Fibroblast of lung (primary cell): Measurements from ENCODE around the gene RAB19. TPM values are rescaled to one million over a fixed set of nuclear protein-coding genes. Genes with fewer than 3 reads are reported as not detected.

Experiments used
- DNase-seq, 2 donors: peaks; one replicate each; pipeline versions ENCODE4 v3.0.0 to v3.0.0-alpha.2; 2010; ENCODE audit warnings: low read depth in 2 of 2
- H2AFZ ChIP-seq: 2 replicates; pipeline ENCODE4 v1.5.1; 2012; ENCODE audit warnings: low read length, control low read depth, inconsistent platforms
- H3K27ac ChIP-seq: 2 replicates; pipeline ENCODE4 v1.5.1; 2011; ENCODE audit warnings: low read length, control low read depth; ENCODE audit not compliant: insufficient read depth
- H3K27me3 ChIP-seq: 2 replicates; pipeline ENCODE4 v1.5.1; 2011; ENCODE audit warnings: mild to moderate bottlenecking, low read length; ENCODE audit not compliant: control insufficient read depth, insufficient read depth
- H3K36me3 ChIP-seq: 2 replicates; pipeline ENCODE4 v1.5.1; 2011; ENCODE audit warnings: low read length; ENCODE audit not compliant: control insufficient read depth, insufficient read depth
- H3K4me1 ChIP-seq: 2 replicates; pipeline ENCODE4 v1.5.1; 2011; ENCODE audit warnings: low read length; ENCODE audit not compliant: control insufficient read depth, insufficient read depth; ENCODE audit errors: extremely low read depth
- H3K4me2 ChIP-seq: 2 replicates; pipeline ENCODE4 v1.5.1; 2011; ENCODE audit warnings: low read length, control low read depth; ENCODE audit not compliant: insufficient read depth; ENCODE audit errors: extremely low read depth
- H3K4me3 ChIP-seq, 4 experiments: fragments of 200-600 bp in 1 of 4; sonication (generic) in 1 of 4; replicated peaks in 1 of 4; 2 replicates each; pipeline ENCODE4 v1.5.1; 2011 to 2016; ENCODE audit warnings: low read length in 4 of 4, low read depth in 3 of 4, mild to moderate bottlenecking in 3 of 4, control low read depth in 2 of 4, inconsistent platforms in 1 of 4, mixed read lengths in 1 of 4; ENCODE audit not compliant: insufficient read depth in 1 of 4; ENCODE audit errors: control extremely low read depth in 1 of 4
- H3K79me2 ChIP-seq: 2 replicates; pipeline ENCODE4 v1.5.1; 2012; ENCODE audit warnings: mild to moderate bottlenecking, low read length, inconsistent platforms; ENCODE audit not compliant: control insufficient read depth, insufficient read depth
- H3K9ac ChIP-seq: 2 replicates; pipeline ENCODE4 v1.5.1; 2011; ENCODE audit warnings: mild to moderate bottlenecking, low read length, control low read depth; ENCODE audit not compliant: insufficient read depth
- H3K9me3 ChIP-seq: 2 replicates; pipeline ENCODE4 v1.5.1; 2012; ENCODE audit warnings: low read depth, low read length; ENCODE audit not compliant: control insufficient read depth, insufficient read depth
- H4K20me1 ChIP-seq: 2 replicates; pipeline ENCODE4 v1.5.1; 2011; ENCODE audit warnings: low read length; ENCODE audit not compliant: control insufficient read depth, insufficient read depth; ENCODE audit errors: extremely low read depth
- CTCF ChIP-seq, 2 donors: IDR thresholded peaks in 1 of 2; conservative IDR thresholded peaks in 1 of 2; 1 replicate in 1 of 2; 2 replicates in 1 of 2; pipeline ENCODE4 v1.5.1; 2011 to 2012; ENCODE audit warnings: low read length in 2 of 2, control low read depth in 1 of 2, inconsistent platforms in 1 of 2, low read depth in 1 of 2, mild to moderate bottlenecking in 1 of 2
- EZH2 ChIP-seq: IDR thresholded peaks from 2 replicates; pipeline ENCODE4 v1.5.1; 2012; ENCODE audit warnings: low read length, control low read depth, mild to moderate bottlenecking; ENCODE audit errors: missing control alignments
- polyA plus RNA-seq, 2 donors: library from polyadenylated mRNA; depleted of rRNA in 1 of 2; stranded (reverse) in 1 of 2; unstranded in 1 of 2; fragments of >200 nt; gene quantifications; 2 replicates each; pipeline ENCODE4 v1.2.1, GENCODE V29; 2011 to 2012; ENCODE audit warnings: missing spikeins in 1 of 2
- total RNA-seq: library from RNA; depleted of rRNA; stranded (reverse); fragments of >200 nt; gene quantifications from 2 replicates; pipeline ENCODE4 v1.2.1, GENCODE V29; 2014

Gene RAB19
- total and polyA plus RNA-seq, 2 donors (not counting 1 experiment from before 2014, with no cell fraction given): not detected

GRCh38 chr7:140369294-140369693 is 34.6 kb upstream of the RAB19 start:
- no peak for DNase-seq
- H3K27me3 ChIP-seq: no peaks in the 10 kb centered on the region
- H2AFZ ChIP-seq: no peak overlapping the region
- no peak overlapping the region for H3K9ac ChIP-seq
- no peaks in the 10 kb centered on the region for H3K4me1 ChIP-seq
- H3K4me2 ChIP-seq: no peak overlapping the region
- H3K36me3 ChIP-seq: peaks cover 2% of the 10 kb centered on the region
- TF ChIP-seq CTCF (conservative IDR thresholded peaks at IDR 0.05 in 1 of 2, IDR thresholded peaks at IDR 0.05 in 1 of 2; ENCODE audit: low read depth in 1 of 2, low read length in 2 of 2) (no peak), EZH2 (no peak)
- no peaks in the 10 kb centered on the region for H3K9me3 ChIP-seq
- no peak overlapping the region for H3K27ac ChIP-seq
- no peak overlapping the region for H3K4me3 ChIP-seq
- H4K20me1 ChIP-seq: no peaks in the 10 kb centered on the region
- no peaks in the 10 kb centered on the region for H3K79me2 ChIP-seq

GRCh38 chr7:140375323-140375722 is 28.5 kb upstream of the RAB19 start:
- Histone ChIP-seq H3K27me3 (no peaks in the 10 kb centered on the region), H3K9ac (no peak overlapping the region), H3K9me3 (no peaks in the 10 kb centered on the region), H4K20me1 (no peaks in the 10 kb centered on the region), H3K4me1 (no peaks in the 10 kb centered on the region), H3K36me3 (no peaks in the 10 kb centered on the region), H3K4me3 (no peak overlapping the region), H3K79me2 (no peaks in the 10 kb centered on the region), H3K4me2 (no peak overlapping the region), H2AFZ (no peak overlapping the region), H3K27ac (no peak overlapping the region)
- TF ChIP-seq EZH2: no peak
- TF ChIP-seq CTCF (conservative IDR thresholded peaks at IDR 0.05 in 1 of 2, IDR thresholded peaks at IDR 0.05 in 1 of 2; ENCODE audit: low read depth in 1 of 2, low read length in 2 of 2): no peak
- DNase-seq: no peak

- H3K9ac ChIP-seq: no peak overlapping the region
- no peak for TF ChIP-seq CTCF (conservative IDR thresholded peaks at IDR 0.05 in 1 of 2, IDR thresholded peaks at IDR 0.05 in 1 of 2; ENCODE audit: low read depth in 1 of 2, low read length in 2 of 2)
- no peak for TF ChIP-seq EZH2
- no peak overlapping the region for H3K4me2 ChIP-seq
- no peaks in the 10 kb centered on the region for H3K79me2 ChIP-seq
- no peaks in the 10 kb centered on the region for H4K20me1 ChIP-seq
- no peaks in the 10 kb centered on the region for H3K27me3 ChIP-seq
- no peak overlapping the region for H2AFZ ChIP-seq
- no peak for DNase-seq
- no peaks in the 10 kb centered on the region for H3K9me3 ChIP-seq
- H3K36me3 ChIP-seq: no peaks in the 10 kb centered on the region
- H3K4me1 ChIP-seq: no peaks in the 10 kb centered on the region
- no peak overlapping the region for H3K4me3 ChIP-seq
- no peak overlapping the region for H3K27ac ChIP-seq
These were observed 27.7 kb upstream of the RAB19 start for GRCh38 chr7:140375892-140376730.
